SK-N-SH treated with all-trans-retinoic acid at 6 μM for 48 hours (cell line): ENCODE results near the gene CT47C1.

ENCODE experiments used
- ATAC-seq: fragments of 200-7000 bp; cut with Tn5 transposase; 3 replicates; pipeline ENCODE4 v1.9.1; 2020; ENCODE audit warnings: mild to moderate bottlenecking, moderate library complexity
- CSDC2 ChIP-seq: fragments of 250-450 bp; sonication (Bioruptor Pico); IDR thresholded peaks from 2 replicates; pipeline ENCODE4 v1.5.0; 2020; ENCODE audit warnings: mild to moderate bottlenecking, moderate library complexity
- ESRRG ChIP-seq: fragments of 250-450 bp; sonication (Bioruptor Pico); IDR thresholded peaks from 2 replicates; pipeline ENCODE4 v1.6.1; 2021; ENCODE audit warnings: mild to moderate bottlenecking
- PPARA ChIP-seq: fragments of 250-450 bp; sonication (Bioruptor Pico); IDR thresholded peaks from 2 replicates; pipeline ENCODE4 v1.5.0; 2020; ENCODE audit warnings: mild to moderate bottlenecking, borderline replicate concordance
- RARB ChIP-seq: fragments of 250-450 bp; sonication (Bioruptor Pico); IDR thresholded peaks from 2 replicates; pipeline ENCODE4 v1.8.0; 2021; ENCODE audit warnings: mild to moderate bottlenecking, moderate library complexity
- TCF4 ChIP-seq: fragments of 250-450 bp; sonication (Bioruptor Pico); IDR thresholded peaks from 2 replicates; pipeline ENCODE4 v1.8.0; 2021; ENCODE audit warnings: mild to moderate bottlenecking, moderate library complexity, borderline replicate concordance
- TOX ChIP-seq: fragments of 250-450 bp; sonication (Bioruptor Pico); IDR thresholded peaks from 2 replicates; pipeline ENCODE4 v1.8.0; 2021; ENCODE audit warnings: mild to moderate bottlenecking, moderate library complexity, borderline replicate concordance
- ZC3H10 ChIP-seq: fragments of 250-450 bp; sonication (Bioruptor Pico); IDR thresholded peaks from 2 replicates; pipeline ENCODE4 v1.5.1; 2021; ENCODE audit warnings: mild to moderate bottlenecking, moderate library complexity
- ZFP3 ChIP-seq: fragments of 250-450 bp; sonication (Bioruptor Pico); IDR thresholded peaks from 2 replicates; pipeline ENCODE4 v1.5.0; 2020; ENCODE audit warnings: mild to moderate bottlenecking, moderate library complexity
- ZFP30 ChIP-seq: fragments of 450-650 bp; formaldehyde crosslinking; IDR thresholded peaks from 2 replicates; pipeline ENCODE4 v1.5.0; 2022; ENCODE audit warnings: mild to moderate bottlenecking, moderate library complexity
- ZNF565 ChIP-seq: fragments of 450-650 bp; formaldehyde crosslinking; conservative IDR thresholded peaks from 2 replicates; pipeline ENCODE4 v1.5.0; 2020; ENCODE audit warnings: low read depth, mild to moderate bottlenecking, moderate library complexity
- ZNF70 ChIP-seq: fragments of 450-650 bp; formaldehyde crosslinking; IDR thresholded peaks from 2 replicates; pipeline ENCODE4 v1.5.0; 2020; ENCODE audit warnings: mild to moderate bottlenecking, moderate library complexity
- ZNF8 ChIP-seq: fragments of 450-650 bp; formaldehyde crosslinking; IDR thresholded peaks from 2 replicates; pipeline ENCODE4 v1.5.0; 2020; ENCODE audit warnings: mild to moderate bottlenecking, moderate library complexity
- TF ChIP-seq, protein P1 (sequence below): fragments of 250-450 bp; sonication (Bioruptor Pico); IDR thresholded peaks from 2 replicates; pipeline ENCODE4 v1.5.1; 2021; ENCODE audit warnings: mild to moderate bottlenecking, moderate library complexity
- TF ChIP-seq, protein P2 (sequence below): fragments of 250-450 bp; sonication (Bioruptor Pico); IDR thresholded peaks from 2 replicates; pipeline ENCODE4 v1.5.0; 2020; ENCODE audit warnings: mild to moderate bottlenecking, moderate library complexity
- TF ChIP-seq, protein P3 (sequence below): fragments of 250-450 bp; sonication (Bioruptor Pico); IDR thresholded peaks from 2 replicates; pipeline ENCODE4 v1.8.0; 2021; ENCODE audit warnings: low read depth, mild to moderate bottlenecking, moderate library complexity, borderline replicate concordance

CT47C1 gene

DNA sequence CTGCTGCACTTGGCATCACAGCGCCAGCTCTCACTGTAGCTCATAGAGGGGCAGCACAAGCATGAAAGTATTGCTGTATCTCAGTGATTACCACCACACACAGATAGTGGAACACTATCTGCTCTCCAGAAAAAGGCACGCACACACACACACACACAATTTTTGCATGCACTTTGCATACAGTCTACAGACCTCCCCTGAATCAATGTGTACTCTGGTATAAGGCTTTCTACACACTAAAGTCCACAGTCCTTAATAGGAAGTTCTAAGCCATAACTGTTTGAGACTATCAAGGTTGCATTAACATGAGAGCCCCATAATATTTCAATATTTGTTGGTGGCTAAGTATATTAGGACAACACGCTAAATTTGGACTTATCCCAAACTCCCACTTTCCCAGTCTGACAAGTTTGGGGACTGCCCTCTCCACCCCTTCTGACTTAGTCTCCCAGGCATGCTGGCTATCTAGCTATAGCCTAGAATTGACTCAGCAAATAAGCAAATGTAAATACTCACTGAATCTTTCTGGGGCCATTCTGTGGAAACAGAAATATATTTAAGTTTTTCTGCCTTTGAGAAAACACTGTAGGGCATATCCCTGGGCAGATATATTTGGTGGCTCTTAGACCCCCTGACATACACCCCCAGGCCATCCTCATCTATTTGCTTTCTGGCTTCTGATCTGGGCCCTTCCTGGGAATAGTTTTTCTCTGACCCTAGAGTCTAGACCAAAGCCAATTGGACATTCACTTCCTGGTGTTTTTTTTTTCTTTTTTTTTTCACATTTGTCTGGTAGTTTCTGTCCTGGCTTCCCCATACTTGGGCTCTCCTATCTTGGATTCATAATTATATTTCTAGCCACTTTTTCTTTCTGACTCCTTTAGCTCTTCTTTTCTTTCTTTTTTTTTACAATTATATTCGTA is 36.4 kb upstream of the CT47C1 start:
- ATAC-seq, result no peak

DNA sequence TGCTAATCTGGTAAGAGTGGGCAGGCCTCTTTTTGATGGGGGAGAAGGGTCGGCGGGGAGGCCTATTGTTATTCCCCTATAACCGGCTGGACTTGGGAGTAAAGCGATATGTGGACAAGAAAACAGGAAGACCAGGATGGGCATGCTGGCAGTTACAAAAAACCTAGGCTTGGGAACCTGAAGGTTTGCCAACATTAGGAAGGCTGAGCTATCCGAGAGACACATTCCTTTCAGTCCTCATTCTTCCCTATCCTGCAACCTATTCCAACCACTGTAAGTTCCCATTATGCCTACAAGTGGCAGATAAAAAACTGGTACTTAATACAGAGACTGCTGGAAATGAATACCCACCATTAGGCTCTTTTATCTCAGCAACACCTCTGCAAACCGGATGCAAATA is 32.4 kb upstream of the CT47C1 start:
- peak; percentile 71 for ATAC-seq
- TF ChIP-seq TCF4 (CRISPR knock-in tag) (no peak), ZFP3 (CRISPR knock-in tag) (no peak), ZC3H10 (CRISPR knock-in tag) (no peak), ESRRG (CRISPR knock-in tag) (no peak), ZFP30 (CRISPR knock-in tag) (no peak), RARB (CRISPR knock-in tag) (no peak), CSDC2 (CRISPR knock-in tag) (no peak), ZNF565 (CRISPR knock-in tag) (no peak), ZNF8 (no peak), TOX (CRISPR knock-in tag) (no peak)
- TF ChIP-seq, protein P1, sequence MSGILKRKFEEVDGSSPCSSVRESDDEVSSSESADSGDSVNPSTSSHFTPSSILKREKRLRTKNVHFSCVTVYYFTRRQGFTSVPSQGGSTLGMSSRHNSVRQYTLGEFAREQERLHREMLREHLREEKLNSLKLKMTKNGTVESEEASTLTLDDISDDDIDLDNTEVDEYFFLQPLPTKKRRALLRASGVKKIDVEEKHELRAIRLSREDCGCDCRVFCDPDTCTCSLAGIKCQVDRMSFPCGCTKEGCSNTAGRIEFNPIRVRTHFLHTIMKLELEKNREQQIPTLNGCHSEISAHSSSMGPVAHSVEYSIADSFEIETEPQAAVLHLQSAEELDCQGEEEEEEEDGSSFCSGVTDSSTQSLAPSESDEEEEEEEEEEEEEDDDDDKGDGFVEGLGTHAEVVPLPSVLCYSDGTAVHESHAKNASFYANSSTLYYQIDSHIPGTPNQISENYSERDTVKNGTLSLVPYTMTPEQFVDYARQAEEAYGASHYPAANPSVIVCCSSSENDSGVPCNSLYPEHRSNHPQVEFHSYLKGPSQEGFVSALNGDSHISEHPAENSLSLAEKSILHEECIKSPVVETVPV, result no peak

More for the DNA sequence above, 36.4 kb upstream of the CT47C1 start:
- TF ChIP-seq ZC3H10 (CRISPR knock-in tag), result no peak
- TF ChIP-seq, protein P1, result no peak
- TF ChIP-seq ESRRG (CRISPR knock-in tag), result no peak
- no peak for TF ChIP-seq TCF4 (CRISPR knock-in tag)

DNA sequence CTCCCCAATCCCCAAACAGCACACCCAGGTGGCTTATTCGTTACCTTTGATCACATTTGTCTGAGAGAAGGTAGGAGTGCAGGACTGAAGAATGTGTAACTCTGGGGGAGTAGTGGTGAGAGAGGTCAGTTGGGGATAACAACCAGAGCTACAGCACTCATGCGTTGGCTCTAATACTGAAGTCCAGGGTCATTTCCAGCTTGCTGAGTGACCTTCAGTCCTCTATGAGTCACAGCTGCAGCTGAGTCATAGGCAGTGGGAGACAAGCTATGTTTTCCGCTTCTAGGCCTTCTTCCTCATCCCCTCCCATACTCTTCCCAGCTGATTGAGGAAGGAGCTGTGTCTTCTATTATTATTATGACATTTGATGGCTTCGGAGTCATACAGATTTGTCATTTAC is 31.6 kb upstream of the CT47C1 start:
- peak; percentile 86 for ATAC-seq
- TF ChIP-seq PPARA (no peak), CSDC2 (CRISPR knock-in tag) (no peak), ZNF70 (CRISPR knock-in tag) (no peak)
- TF ChIP-seq, protein P1, result no peak
- TF ChIP-seq, protein P2, sequence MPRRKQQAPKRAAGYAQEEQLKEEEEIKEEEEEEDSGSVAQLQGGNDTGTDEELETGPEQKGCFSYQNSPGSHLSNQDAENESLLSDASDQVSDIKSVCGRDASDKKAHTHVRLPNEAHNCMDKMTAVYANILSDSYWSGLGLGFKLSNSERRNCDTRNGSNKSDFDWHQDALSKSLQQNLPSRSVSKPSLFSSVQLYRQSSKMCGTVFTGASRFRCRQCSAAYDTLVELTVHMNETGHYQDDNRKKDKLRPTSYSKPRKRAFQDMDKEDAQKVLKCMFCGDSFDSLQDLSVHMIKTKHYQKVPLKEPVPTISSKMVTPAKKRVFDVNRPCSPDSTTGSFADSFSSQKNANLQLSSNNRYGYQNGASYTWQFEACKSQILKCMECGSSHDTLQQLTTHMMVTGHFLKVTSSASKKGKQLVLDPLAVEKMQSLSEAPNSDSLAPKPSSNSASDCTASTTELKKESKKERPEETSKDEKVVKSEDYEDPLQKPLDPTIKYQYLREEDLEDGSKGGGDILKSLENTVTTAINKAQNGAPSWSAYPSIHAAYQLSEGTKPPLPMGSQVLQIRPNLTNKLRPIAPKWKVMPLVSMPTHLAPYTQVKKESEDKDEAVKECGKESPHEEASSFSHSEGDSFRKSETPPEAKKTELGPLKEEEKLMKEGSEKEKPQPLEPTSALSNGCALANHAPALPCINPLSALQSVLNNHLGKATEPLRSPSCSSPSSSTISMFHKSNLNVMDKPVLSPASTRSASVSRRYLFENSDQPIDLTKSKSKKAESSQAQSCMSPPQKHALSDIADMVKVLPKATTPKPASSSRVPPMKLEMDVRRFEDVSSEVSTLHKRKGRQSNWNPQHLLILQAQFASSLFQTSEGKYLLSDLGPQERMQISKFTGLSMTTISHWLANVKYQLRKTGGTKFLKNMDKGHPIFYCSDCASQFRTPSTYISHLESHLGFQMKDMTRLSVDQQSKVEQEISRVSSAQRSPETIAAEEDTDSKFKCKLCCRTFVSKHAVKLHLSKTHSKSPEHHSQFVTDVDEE, result no peak

DNA sequence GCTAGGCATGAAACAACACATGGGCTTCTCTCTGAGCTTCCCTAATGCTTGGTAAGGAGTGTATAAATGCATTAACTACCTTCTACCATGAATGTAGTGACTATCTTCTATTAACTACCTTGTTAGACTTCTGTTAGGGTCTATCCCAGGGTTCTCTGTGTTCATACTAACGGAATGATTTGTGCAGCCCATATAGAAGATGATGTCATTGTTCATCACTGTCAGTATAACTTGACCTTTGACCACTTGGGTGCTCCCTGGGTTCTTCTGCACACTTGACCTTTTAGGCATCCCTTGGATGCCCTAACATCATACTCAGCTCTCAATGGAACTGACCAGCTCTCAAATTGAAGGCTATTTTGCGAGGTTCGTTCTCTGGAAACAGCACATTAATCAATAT is 30.8 kb upstream of the CT47C1 start:
- TF ChIP-seq, protein P2, result no peak
- no peak for ATAC-seq

DNA sequence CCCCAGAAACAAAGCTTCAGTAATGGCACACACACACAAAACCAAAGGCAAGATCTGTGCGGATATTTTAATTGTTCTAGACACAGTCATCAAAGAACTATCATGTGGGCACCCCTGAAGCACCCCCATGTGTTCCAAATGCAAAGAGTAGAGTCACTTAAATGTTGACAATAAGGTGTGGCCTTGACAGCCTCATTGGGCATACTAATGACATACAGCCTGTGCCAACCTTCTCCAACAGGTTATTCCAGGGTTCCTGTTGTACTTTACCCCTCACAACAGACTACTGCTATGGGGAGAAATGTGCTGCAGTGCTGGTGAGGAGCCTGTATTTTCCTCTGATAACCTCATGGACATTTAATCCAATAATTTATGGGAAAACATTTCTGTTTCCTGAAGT is 29.8 kb upstream of the CT47C1 start:
- no peak for TF ChIP-seq CSDC2 (CRISPR knock-in tag)
- TF ChIP-seq, protein P3, sequence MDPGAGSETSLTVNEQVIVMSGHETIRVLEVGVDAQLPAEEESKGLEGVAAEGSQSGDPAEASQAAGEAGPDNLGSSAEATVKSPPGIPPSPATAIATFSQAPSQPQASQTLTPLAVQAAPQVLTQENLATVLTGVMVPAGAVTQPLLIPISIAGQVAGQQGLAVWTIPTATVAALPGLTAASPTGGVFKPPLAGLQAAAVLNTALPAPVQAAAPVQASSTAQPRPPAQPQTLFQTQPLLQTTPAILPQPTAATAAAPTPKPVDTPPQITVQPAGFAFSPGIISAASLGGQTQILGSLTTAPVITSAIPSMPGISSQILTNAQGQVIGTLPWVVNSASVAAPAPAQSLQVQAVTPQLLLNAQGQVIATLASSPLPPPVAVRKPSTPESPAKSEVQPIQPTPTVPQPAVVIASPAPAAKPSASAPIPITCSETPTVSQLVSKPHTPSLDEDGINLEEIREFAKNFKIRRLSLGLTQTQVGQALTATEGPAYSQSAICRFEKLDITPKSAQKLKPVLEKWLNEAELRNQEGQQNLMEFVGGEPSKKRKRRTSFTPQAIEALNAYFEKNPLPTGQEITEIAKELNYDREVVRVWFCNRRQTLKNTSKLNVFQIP (CRISPR knock-in tag), result no peak
- ATAC-seq, result no peak
